B cell (primary cell): Measurements from ENCODE around the gene TRAF3.

Experiments
- CTCF ChIP-seq: fragments of 200-600 bp; IDR thresholded peaks from one replicate; pipeline ENCODE4 v1.8.0; 2022; ENCODE audit warnings: antibody characterized with exemption, mild to moderate bottlenecking
- EZH2 ChIP-seq: IDR thresholded peaks from 2 replicates; pipeline ENCODE4 v1.6.1; 2012; ENCODE audit warnings: borderline replicate concordance, low read depth, mild to moderate bottlenecking, moderate library complexity, low read length; ENCODE audit not compliant: insufficient read depth, poor library complexity, severe bottlenecking

DNA sequence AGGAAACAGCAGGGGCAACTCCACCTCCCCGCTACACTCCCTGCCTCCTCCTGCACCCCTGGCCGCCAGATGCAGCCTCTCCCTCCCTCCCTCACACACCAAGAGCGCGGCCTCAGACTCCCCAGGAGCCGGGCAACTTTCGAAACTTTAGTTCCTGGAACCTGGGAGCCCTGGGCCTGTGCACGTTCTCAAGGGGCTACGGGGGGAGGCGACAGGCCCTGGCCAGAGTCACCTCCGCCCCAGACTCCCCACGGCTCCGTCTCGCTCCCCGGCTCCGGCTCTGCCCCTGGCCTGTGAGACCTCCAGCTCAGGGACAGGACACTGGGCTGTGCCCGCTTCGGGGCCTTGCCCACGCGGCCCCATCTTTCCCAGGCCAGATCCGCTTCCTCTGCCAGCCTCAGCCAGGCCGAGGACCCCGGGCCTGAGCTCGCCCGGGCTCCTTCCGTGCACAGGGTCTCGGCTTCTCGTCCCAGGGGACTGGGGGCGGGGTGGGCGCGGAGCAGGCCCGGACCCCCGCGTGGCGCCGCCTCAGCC is 150.7 kb downstream of the TRAF3 start:
- TF ChIP-seq CTCF (no peak), EZH2 (no peak)
